Activated T-cell treated with anti-CD3 and anti-CD28 coated beads for 24 hours (primary cell): ENCODE results near the gene ACTL6B.

Experiments used
- DNase-seq: peaks from one replicate; pipeline ENCODE4 v3.0.0-alpha.2; 2020; ENCODE audit warnings: low read depth

ACTL6B gene

DNA sequence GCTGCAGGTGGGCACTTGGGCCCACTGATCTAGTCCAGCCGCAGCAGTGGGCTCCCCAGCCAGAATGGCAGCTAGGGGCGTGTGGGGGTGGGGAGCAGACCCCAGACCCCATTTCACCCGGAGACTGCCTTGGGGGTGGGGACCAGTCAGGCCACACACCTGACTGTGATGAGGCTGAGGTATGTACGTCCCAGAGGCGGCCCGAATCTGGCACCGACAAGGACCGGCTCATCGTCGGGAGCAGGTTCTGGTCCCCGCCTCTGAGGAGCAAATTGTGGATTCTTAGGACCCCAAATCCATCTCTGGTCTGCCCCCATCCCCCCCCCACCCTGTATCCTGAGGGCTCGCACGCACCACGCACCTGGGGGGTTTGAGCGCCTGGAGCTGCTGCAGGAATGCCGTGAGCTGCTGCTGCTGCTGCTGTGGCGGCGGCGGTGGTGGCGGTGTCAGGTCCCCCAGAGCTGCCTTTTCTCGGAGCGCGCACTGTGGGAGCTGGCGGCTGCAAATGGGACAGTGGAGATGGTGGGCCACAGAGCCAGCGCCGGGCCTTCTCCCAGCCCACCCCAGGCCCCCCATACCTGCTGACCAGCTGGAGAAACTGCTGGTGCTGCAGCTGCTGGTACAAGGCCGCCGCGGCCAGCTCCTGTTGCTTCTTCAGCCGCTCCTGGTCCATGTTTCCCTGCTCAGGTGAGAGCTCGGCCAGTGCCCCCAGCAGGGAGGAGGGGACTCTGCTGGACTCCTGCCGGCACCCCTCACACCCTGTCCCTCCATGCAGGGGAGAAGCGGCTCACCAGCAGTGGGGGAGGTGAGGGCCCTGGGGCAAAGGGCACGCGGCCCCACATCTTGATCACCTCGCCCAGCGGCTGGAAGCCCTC is 27.6 kb upstream of the ACTL6B start:
- no peak for DNase-seq

- no peak for DNase-seq
Measured at GRCh38 chr7:100682991-100683658, 26.9 kb upstream of the ACTL6B start.

- no peak for DNase-seq
Measured at GRCh38 chr7:100682228-100682741, 26.0 kb upstream of the ACTL6B start.

- no peak for DNase-seq
Measured at GRCh38 chr7:100681491-100682227, 25.4 kb upstream of the ACTL6B start.

DNA sequence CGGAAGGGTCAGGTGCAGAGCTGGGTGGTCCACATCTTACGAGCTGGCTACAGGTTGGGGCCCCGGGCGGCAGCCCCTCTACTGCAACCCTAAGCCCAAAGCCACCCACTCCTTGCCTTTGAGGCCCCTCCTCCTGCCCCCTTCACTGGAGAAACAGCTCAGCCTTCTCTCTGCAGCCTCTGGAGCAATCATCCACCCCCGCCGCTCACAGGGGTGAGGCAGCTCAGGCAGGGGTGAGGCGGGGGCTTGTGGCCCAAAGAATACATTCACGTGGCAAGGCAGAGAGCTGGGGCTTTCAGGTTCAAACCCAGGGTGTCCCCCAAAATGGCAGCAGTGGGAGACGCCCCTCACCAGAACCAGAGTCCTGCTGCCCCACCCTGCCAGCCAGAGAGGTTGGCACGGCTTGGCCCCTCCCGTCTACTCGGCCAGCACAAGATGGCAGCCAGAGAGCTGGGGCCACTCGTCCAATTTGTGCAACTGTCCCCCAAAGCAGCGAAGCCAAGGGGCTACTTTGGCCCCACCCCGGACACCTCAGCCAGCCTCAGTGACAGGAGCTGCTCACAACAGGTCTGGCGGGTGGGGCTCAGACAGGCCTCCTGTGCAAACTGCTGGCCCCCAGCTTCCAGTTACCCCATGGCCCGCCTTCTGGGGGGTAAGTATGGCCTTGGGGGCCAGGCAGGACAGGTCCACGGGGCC is 24.5 kb upstream of the ACTL6B start:
- no peak for DNase-seq

GRCh38 chr7:100679927-100680575 is 23.8 kb upstream of the ACTL6B start:
- no peak for DNase-seq

DNA sequence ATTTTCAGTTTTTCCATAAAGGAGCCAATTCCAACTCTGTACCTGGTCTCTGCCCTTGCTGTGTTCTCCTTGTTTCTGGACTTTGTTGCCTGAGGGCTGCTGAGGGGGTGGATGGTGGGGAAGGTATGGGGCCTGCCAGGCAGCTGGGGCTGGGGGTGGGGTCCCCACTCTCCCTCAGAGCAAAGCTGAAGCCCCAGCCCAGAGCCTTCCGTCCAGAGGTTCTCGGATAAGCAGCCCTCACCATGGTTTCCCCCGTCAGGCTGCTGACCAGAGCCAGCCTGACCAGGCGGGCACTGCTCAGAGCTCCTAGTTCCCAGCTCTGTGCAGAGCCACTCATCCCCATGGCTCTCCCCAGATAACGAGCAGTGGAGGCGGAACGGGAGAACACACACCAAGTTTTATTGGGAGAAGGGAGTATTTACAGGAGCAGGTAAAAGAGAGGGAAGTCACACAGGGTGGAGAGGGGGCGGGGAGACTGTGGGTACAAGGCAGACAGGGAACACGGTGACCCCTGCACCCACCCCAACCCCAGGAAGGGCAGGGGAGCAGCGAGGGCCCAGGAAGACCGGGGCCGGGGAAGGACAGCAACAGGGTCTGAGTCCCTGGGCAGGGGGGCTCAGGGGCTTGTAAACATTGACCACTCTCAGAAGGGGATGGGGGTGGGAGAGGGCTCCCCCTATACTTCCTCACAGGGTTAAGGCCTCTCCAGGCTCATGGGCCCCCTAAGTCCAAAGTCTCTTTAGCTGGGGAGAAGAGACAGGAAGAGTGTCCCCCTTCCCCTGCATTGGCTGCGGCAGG is 23.1 kb upstream of the ACTL6B start:
- no peak for DNase-seq

- DNase-seq: no peak
Measured at GRCh38 chr7:100678291-100678984, 22.2 kb upstream of the ACTL6B start.

DNA sequence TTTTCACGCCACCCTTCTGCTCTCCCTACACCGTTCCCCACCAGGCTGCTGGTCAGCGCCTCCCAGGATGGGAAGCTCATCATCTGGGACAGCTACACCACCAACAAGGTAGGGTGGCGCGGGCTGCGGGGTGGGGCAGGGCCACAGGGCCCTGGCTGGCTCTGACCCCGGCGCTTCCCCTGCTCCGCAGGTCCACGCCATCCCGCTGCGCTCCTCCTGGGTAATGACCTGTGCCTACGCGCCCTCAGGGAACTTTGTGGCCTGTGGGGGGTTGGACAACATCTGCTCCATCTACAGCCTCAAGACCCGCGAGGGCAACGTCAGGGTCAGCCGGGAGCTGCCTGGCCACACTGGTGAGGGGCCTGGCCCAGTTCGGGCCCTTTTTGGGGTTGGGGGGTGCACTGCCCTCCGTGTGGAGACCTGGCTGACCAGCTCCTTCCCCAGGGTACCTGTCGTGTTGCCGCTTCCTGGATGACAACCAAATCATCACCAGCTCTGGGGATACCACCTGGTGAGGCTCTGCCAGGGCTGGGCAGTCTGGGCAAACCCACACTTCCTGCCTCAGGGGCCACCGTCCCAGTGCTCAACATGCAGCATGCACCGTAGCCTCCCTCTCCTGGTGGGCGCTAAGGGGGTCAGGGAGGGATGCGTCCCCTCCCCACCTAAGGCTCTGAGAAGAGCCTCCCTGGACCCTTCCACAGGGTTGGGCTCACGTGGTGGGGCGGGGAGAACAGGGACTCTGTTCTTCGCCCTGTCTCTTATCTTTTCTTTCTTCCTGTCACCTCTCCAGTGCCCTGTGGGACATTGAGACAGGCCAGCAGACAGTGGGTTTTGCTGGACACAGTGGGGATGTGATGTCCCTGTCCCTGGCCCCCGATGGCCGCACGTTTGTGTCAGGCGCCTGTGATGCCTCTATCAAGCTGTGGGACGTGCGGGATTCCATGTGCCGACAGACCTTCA is 21.3 kb upstream of the ACTL6B start:
- no peak for DNase-seq

DNA sequence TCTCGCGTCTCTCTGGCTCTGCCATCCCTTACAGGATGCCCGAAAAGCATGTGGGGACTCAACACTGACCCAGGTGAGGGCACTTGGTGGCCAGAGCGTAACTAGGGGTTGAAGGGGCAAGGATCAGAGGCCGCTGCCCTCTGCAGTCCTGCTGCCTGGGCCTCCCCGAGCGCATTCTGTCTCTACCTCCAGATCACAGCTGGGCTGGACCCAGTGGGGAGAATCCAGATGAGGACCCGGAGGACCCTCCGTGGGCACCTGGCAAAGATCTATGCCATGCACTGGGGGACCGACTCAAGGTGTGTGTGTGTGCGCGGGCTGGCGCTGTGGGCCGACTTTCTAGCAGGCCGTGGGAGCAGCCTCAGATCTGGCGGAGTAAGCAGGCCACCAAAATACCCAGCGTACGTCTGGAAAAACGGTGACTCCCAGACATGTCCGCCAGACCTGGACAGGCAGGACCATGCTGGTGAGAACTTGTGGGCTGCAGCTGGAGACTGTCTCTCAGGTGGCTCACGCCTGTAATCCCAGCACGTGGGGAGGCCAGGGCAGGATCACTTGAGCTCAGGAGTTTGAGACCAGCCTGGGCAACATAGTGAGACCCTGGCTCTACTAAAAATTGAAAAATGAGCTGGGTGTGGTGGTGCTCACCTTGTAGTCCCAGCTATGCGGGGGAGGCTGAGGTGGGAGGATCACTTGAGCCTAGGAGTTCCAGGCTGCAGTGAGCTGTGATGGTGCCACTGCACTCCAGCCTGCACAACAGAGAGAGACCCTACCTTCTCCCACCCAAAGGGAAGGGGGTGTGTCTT is 20.5 kb upstream of the ACTL6B start:
- no peak for DNase-seq

DNA sequence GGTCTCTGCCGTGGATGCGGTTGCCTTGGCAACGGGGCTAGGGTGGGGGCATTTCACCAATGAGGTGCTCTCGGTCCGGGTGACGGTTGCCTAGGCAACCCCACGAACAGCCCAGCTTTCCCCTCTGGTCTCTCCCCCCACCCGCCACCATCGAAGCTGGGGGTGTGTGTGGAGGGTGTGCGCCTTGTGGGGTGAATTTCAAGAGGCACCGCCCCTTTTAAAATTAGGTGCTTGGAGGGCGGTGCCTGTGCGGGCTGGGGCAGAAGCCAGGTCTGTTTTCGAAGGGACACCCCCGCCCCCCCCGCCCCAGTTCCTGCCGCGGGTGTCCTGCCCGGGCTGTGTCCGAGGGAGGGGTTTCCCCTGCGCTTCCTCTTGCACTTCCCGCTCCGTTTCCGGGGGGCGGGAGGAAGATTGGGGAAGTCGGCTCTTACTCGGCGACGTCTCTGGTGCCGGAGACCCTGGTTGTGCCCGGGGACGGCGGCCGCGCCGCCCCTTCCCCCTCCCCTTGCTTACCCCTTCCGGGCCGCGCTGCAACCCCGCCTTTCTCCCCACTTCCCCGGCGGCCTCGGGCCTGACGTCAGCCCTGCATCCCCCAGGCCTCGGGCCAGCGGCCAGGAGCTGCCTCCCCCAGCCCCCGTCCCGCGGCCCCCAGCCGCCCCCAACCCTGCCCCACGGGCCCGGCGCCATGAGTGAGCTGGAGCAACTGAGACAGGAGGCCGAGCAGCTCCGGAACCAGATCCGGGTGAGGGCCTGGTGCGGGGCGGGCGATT is 19.5 kb upstream of the ACTL6B start:
- DNase-seq: peak; percentile 70

DNA sequence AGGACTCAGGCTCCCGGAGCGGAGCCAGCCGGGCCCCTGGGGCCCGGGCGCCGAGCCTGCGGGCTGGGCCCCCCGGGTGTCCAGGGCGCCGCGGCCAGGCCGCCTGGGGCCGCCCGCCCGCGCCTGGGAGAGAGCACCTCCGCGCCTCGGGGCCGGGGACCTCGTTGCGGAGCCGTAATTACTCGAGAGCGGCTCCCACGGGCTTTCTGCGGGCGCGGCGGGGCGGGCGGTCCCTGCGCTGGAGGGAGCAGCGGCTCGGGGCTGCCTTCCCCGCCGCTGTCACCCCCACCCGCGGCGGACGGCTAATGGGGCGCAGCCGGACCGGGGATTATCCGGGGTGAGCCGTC is 18.8 kb upstream of the ACTL6B start:
- DNase-seq: no peak

DNA sequence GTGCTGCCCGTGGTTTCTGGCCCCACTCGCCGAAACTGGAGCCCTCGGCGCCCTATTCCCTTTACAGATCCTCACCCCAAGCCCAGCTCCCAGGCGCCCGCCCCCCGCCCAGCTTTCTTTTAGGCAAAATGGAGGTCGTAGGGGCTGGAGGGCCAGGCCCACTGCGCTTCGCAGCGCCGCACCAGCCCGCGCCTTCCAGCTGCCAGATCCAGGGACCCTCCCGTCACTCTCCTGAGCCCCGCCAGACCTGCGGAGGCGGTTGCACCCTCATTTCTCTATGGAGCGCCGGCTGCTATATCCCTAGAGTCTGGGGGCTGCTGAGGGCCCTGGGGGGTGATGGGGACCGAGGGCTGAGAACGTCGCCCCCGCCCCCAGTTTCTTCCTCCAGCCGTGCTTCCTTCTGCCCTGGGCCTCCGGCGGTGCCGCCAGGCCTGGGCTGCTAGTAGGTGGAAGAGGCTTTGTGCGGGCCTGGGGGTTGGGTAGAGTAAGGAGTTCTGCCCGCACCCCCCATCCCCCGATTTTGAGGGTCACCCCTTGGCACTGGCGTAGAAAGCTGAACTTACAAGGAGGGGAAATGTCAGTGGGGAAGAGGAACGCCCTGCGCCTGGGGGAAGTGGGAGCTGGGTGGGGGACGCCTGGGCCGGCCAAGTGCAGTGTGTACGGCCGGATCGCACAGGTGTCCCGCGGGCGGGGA is 18.3 kb upstream of the ACTL6B start:
- no peak for DNase-seq

DNA sequence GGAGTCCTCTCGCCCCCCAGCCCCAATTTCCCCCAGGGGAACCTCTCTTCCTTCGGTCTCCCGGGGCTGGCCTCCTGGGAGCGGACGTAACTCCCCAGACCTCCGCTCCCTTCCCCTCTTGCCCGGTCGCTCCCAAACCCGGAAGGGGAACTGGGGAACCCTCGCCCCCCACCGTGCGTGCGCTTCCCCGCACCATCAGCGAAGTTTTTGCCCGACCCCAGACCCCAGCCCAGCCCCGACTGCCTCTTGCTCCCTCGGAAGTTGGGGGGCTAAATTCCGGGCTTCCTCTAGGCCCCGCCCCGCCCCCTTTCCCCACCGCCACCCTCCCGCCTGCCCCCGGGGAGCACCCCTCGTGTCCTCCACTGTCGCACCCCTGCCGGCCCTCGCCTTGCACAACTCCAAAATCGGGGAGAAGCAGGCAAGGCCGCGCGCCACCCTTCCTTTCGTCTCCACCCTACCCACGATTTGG is 17.7 kb upstream of the ACTL6B start:
- peak; percentile 31 for DNase-seq

GRCh38 chr7:100673302-100673941 is 17.2 kb upstream of the ACTL6B start, which contains the start of gene GNB2:
Gene GNB2, plus strand, starts transcription at chr7:100673740. Its CDS starts 2,526 bp downstream, at chr7:100676266.
- peak; percentile 99 for DNase-seq
